GM21447 (cell line): Measurements from ENCODE around the gene CTSK.
"Not testable (repeated sequence)": the region's sequence is repeated elsewhere in the genome, so short reads cannot be mapped to it uniquely, and the experiment has no call there.

Experiments
- ATAC-seq: cut with Tn5 transposase; IDR thresholded peaks from one replicate; pipeline ENCODE4 v1.9.1; 2021; ENCODE audit not compliant: unreplicated experiment

The CTSK gene

DNA sequence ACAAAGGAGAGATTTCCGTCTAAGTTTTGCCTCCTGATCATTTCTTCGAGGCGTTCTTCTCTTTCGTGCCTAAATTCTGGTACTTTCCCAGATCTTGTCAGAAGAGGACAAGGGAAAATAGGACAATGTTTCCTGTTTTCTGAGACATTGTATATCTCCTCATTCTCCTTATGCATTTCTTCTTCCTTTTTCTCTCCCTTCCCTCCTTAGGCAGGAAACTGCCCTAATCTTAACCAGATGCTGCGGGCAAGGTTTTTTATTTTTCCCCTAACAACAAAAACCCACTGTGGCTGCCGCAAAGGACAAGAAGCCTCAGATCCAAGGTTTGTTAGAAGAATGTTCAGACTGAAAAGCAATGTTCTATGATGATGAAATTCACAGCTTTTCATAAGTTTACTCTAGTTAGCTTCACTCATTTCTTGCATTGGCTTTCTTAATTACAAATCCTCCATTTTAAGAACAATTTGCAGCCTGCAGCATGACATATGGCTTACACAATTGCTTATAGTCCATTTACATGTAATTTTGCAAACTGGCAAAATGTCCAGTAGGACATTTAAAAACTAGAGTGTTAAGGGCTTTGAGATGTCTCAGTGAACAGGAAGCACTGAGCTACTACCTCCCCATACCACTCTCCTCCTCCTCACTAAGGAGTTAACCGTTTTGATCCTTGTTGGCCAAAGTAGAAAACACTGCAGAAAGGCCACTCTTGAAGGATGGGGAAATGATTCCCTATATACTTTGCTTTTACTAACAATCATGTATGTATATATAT, 624 bp downstream of the CTSK start:
- no peak for ATAC-seq

DNA sequence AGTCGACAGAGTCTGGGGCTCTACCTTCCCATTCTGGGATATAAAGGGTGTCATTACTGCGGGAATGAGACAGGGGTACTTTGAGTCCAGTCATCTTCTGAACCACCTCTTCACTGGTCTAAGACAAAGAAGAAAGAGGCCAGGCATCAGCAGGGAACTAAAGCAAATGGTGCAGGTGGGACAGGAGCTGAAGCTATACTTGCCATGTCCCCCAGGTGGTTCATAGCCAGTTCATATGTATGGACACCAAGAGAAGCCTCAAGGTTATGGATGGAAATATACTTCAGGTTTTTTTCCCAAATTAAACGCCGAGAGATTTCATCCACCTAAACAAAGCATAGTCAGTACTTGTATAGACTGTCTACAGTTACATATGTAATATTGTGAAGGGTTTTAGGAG, 2.2 kb downstream of the CTSK start:
- no peak for ATAC-seq

DNA sequence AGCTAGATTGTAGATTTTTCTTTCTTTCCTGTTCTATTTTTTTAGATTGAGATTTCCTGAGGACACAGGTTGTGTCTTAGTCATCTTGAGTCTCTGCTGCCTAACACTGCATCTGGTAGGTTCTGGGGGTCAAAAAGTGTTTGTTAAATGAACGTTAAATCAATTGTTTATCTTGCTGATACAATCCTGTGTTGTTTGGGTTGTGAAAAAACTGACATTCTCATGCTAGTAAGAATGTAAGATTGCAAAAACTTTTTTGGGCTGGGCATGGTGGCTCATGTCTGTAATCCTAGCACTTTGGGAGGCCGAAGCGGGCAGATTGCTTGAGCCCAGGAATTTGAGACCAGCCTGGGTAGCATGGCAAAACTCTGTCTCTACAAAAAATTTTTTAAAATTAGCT, 3.4 kb downstream of the CTSK start:
- no peak for ATAC-seq

DNA sequence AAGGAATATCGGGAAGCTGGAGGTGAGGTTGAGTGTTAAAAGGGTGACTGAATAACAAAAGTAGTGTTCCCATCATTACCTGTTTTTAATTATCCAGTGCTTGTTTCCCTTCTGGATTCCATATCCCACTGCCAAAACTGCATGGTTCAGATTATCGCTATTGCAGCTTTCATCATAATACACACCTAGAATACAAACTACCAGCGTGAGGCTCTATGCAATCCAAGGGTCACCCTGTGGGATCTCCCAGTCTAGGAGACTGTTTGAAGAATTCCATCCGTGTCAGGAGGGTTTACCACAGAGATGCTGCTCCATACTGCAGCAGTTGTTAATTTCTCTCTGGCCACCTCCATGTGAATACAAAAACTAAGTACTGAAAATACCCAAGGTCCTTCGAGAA, 9.0 kb downstream of the CTSK start:
- ATAC-seq: no peak

DNA sequence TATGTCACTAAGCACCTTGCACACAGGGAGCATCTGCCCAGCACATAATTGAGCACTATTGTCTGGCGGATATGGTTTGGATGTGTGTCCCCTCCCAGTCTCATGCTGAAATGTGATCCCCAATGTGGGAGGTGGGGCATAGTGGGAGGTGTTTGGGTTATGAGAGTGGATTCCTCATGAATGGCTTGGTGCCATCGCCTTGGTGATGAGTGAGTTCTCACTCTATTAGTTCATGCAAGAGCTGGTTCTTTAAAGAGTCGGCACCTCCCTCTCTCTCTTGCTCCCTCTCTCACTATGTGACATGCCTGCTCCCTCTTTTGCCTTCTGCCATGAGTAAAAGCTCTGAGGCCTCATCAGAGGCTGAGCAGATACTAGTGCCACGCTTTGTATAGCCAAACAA, 9.5 kb downstream of the CTSK start:
- ATAC-seq: no peak

DNA sequence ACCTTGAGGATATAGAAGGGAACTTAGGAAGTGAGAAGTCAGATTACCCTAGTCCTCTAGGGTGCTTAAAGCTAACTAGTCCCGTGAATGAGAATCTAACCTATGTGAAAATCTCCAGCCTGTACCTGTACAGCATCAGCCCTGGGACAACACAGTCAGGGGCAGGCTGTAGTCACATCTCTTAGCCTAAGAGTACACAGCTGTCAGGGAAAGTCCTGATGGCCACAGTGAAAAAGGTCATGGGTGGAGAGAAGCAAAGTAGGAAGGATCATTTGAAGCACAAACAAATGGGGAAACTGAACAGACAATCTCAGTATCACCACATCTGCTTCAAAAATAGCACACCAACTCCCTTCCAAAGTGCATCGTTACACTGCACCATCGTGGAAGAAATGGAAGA, 11.7 kb downstream of the CTSK start:
- no peak for ATAC-seq

DNA sequence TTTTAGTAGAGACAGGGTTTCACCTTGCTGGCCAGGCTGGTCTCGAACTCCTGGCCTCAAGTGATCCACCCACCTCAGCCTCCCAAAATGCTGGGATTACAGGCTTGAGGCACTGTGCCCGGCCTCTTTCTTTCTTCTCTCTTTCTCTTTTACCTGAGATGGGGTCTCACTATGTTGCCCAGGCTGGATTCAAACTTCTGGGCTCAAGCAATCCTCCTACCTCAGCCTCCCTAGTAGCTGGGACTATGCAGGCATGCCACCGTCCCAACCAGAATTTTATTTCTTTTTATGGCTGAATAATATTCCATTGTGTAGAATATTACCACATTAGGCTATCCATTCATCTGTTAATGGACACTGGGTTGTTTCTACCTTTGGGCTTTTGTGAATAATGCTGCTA, 14.3 kb downstream of the CTSK start:
- not testable (repeated sequence) for ATAC-seq

DNA sequence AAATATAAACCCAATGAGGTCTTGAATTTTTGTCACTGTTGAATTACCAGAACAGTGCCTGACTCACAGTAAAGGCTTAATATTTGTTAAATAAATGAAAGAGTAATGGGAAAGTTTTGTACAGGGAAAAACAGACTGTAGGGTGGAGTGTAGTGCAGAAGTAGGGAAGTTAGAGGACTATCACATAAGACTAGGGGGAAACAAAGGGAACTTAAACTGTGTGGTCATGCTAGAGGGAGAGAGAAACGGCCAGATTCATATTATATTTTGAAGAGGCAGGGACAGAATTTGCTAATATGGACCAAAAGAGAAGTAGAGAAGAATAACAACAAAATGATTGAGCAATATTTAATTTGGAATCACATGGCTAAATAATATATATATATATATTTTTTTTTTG, 14.8 kb downstream of the CTSK start:
- ATAC-seq: no peak

DNA sequence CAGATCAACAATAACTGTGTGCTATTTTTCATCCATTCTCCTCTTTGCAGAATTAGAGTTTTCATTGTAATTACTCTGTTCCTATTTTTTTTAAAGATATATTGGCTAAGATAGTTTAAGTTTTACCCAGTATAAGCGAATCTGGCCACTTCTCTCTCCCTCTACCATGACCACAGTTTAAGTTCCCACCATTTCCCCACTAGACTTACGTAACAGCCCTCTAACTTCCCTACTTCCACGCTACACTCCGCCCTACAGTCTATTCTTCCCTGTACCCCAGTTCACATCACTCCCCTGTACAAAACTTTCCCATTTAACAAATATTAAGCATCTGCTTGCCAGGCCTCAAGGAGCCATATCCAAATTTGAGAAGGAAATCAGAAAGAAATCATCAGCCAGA, 16.5 kb downstream of the CTSK start:
- ATAC-seq: no peak

DNA sequence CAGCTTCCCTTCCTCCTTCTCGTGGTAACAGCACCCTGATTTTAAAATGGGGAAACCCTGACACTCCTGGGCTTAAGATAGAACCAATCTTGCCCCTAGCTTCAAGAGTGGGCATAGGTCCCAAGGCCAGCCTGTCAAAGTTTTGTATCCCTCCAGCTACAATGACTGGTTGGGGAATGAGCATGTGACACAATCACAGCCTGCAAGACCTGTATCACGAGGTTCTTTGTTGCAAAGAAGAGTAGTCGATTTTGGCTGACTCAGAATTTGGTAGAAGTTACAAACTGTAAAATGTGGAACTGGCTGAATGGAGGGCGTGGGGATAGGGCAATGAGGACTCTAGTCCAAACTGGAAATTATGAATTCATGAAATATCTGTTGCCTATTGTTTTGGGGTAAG, 18.7 kb downstream of the CTSK start:
- ATAC-seq: no peak

DNA sequence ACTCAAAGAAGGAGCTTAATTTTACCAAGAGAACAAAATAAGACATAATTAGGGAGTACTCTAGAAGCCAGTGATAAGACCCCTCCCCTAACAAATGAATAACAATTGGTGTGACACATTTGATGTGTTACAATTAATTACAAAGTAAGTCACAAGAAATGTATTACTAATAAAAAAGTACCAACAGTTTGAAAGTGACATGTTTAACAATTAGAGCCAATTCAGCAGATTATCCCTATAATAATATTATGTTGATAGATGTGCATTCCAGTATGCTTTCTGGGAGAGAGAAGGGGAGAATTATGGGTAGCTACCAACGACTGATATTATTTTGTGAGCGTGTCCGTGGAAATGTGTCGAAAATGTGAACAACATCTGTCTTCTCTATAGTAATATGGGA, 19.1 kb downstream of the CTSK start:
- no peak for ATAC-seq

DNA sequence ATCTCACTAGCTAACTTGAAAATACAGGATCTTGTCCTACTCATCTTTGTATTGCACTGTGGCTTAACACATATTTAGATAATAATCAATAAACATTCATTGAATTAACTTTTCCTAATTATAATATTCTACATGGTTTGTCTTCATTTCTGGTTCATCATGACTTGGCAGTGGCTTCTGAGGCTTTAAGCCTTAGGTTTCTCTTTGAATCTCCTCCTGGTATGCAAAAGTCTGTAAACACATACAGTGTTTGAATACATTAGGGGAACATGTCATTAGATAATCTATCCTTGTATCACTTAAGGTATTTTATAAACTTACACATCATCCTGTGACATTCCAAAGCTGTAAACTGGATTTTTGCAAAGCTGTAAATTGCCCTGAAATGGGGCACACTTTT, 20.6 kb downstream of the CTSK start:
- ATAC-seq: no peak

DNA sequence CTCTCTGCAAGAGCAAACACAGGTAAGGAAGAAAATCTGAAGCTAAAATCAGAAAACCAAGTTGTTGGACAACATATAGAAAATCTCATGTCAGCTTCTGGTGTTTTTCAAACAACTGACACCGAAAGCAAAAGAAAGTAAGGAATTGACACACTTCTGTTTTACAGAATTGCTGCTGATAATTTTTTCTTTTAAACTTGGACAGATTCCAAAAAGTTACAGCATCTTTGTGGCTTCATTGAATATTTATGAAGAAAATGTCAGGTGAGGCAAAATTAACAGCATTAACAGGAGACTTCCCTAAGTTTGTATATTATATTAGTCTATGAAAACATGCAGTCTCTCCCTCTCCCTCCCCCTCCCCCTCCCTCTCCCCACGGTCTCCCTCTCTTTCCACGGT, 27.6 kb downstream of the CTSK start:
- ATAC-seq: no peak

DNA sequence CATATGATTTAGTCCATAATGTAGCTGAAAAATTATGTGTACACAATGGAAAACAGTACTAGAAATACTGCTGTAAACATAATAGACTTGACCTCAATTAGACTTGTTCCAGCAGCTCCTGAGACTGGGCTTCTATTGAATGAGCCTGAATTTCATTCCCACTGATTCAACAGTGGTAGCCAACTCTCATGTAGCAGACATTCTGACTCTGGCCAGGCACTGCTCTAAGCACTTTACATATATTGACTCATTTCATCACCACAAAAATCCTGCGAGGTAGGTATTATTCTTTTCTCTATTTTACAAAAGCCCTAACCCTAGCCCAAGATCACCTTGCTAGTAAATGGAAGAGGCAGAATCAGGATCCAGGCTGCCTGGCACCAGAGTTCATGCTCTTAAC, 29.7 kb downstream of the CTSK start:
- ATAC-seq: no peak

DNA sequence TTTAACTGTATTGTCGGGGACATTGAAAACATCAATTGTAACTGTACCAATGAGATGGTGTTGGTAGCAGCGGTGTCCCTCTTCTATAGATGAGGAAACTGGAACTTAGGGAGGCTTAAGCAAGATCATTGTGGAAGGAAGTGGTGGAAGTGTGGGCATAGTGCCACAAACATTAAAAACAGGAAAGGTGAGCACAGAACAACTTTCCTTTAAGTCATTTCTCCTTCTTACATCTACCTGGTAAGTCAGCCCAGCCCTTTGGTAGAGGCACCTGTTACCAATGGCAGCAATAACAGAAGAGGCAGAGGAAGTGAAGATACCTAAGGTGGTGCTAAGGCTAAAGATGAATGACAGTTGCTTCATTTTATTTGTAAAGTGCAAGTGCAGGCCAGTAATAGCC, 30.5 kb downstream of the CTSK start:
- ATAC-seq: no peak

DNA sequence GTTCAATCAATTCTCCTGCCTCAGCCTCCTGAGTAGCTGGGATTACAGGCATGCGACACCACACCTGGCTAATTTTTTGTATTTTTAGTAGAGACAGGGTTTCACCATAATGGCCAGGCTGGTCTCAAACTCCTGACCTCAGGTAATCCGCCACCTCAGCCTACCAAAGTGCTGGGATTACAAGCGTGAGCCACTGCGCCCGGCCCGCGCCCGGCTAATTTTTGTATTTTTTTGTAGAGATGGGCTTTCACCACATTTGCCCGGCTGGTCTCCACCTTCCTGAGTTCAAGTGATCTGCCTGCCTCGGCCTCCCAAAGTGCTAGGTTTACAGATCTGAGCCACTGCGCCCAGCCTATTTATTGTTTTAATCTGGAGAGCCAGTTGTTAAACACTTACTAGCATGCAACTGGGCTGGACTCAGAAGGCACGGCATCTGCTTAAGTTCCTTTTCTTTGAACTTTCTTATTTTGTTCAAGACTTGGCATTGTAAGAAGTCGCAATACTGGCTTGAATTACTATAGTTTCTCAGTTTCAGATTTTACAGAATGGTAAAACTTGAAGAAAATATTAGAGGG, 32.0 kb downstream of the CTSK start:
- ATAC-seq: not testable (repeated sequence)

DNA sequence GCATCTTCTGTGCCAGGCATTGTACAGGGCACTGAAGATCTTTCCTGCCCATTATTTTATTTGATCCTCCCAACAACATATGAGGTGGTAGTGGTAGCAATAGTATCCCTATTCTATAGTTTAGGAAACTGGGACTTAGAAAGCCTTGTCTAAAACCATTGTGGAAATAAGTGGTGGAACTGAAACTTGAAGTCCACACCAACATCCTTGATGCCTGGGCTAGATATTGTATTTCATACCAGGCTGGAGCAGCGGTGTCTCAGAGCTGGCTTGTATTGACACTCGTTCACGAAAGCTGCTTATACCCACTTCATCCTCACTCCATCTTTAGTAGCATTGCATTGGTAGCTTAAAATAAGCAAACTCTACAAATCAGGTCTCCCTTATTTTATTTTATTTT, 32.8 kb downstream of the CTSK start:
- ATAC-seq: no peak

DNA sequence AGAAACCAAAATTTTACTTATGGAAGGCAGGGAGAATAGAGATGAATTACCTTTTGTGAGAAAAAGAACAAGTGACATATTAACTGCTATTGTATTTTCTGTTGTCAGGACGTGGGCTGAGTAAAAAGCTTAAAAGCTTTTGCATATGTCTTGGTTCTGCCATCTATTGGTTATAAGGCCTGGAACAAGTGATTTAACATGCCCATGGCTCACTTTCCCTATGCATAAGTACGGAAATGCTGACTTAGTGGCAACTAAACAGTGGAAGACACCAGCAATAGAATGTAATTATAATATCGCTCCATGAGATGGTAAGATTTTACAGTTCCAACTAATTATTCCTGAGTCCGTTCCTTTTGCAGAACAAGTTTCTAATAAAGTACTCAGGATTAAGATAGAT, 35.7 kb downstream of the CTSK start:
- no peak for ATAC-seq

DNA sequence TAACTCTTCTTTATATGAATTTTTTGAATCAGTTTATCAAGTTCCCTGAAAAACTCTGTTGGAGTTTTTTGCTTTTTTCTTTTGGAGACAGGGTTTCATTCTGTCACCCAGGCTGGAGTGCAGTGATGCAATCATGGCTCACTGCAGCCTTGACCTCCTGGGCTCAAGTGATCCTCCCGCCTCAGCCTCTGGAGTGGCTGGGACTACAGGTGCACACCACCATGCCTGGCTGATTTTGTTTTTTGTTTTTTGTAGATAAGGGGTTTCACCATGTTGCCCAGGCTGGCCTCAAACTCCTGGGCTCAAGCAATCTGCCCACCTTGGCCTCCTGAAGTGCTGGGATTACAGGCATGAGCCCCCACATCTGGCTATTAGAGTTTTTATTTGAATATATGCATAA, 40.4 kb downstream of the CTSK start:
- not testable (repeated sequence) for ATAC-seq

DNA sequence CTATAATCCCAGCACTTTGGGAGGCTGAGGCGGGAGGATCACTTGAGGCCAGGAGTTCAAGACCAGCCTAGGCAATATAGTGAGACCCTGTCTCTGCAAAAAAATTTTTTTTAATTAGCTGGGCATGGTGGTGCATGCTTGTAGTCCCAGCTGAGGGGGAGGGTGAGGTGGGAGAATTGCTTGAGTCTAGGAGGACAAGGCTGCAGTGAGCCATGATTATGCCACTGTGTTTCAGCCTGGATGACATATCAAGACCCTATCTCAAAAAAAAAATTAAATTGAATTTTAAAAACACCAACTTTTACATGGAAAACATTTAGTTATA, 42.1 kb downstream of the CTSK start:
- not testable (repeated sequence) for ATAC-seq

DNA sequence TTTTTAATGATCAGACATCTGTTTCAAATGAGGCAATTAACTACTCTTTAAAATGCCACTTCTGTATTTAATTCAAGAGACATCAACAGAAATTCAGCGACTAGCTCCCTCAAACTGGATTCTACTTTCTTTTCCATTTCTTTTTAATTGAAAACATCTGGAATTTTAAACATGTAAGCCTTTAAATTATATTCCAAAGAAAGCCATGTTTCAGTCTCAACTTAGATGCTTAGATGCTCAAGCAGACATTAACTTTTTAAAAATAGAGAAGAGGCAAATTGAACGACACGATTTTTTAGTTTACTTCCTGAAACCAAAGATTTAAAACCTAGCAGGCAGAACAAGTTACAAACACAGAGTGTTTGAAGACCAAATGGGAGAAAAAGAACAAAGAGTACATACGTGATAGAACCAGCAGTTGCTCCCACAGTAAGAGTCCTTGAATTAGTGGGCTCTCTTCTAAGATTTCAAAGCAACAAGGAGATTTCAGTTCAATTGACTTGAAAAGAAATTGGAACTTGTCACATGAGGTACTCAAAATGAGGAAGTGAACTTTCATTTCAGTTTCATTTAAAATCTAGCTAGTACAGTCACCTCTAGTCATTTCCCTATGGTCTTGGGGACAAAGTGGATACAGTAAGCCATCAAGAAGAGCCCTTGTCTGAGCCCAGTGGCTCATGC, 42.6 kb downstream of the CTSK start, which contains the start of gene CTSS:
Gene CTSS (minus strand): TSS at position 483 of the 681 bp plus-strand sequence. CDS start 1,015 bp downstream, outside the sequence.
- ATAC-seq: peak; percentile 84

DNA sequence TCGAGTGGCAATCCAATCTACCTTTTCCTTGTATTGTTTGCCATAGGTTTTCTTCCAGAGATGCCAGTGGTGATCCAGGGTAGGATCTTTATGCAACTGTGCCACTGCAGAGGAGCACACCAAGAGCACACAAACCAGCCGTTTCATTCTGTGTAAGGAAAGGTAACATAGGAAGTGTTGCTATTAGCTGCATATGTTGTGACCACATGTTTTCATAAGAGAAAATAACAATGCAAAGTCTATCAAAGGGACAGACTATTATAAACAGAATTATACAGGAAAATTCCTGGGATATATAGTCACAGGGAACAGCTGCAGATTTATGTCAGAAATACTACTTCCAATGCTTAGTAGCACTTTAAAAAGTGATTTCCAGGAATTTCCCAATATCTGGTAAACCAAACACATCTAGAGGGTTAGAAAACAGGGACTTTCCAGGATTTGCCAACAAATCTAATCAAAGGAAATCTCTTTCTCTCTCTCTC, 43.4 kb downstream of the CTSK start:
- ATAC-seq: no peak
